ENCODE data around the gene TSPEAR.
"Not testable (repeated sequence)": the region's sequence is repeated elsewhere in the genome, so short reads cannot be mapped to it uniquely, and the experiment has no call there.

TSPEAR gene

DNA sequence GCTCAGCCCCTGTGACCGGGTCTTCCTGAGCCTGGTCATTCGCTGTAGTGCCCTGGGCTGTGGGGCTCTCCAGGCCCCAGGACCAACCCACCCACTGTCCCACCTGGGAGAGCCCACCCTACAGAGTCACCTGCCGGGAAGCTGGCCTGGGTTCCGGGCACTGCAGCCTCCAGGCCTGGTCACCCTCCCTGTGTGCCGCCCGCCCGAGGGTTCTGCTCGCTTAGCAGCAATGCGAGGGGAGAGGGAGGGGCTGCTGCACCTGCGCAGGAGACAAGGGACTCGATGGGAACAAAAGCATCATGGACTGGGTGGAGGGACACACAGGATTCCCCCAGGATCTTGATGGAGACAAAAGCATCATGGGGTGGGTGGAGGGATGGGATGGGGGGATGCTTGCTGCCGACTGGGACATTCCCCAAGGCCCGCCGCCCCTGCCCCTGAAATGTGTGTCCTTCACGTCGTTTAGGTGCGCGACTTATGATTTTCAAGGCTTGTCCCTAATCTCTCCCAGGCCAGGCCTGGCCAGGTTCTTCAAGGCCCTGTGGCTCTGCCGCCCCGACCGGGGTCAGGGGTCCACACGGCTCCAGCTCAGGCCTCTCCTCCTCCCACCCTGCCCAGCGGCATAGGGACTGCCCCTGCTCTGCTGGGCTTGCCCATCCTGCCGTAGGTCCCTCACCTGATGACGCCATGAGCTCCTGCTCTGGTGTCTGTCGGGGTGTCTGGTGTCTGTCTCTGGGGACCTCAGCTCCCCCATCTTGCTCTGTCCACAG is 97.8 kb downstream of the TSPEAR start:
- no peak for DNase-seq (ENCODE audit: extremely low read depth, insufficient read length)
- TF ChIP-seq, protein P1, sequence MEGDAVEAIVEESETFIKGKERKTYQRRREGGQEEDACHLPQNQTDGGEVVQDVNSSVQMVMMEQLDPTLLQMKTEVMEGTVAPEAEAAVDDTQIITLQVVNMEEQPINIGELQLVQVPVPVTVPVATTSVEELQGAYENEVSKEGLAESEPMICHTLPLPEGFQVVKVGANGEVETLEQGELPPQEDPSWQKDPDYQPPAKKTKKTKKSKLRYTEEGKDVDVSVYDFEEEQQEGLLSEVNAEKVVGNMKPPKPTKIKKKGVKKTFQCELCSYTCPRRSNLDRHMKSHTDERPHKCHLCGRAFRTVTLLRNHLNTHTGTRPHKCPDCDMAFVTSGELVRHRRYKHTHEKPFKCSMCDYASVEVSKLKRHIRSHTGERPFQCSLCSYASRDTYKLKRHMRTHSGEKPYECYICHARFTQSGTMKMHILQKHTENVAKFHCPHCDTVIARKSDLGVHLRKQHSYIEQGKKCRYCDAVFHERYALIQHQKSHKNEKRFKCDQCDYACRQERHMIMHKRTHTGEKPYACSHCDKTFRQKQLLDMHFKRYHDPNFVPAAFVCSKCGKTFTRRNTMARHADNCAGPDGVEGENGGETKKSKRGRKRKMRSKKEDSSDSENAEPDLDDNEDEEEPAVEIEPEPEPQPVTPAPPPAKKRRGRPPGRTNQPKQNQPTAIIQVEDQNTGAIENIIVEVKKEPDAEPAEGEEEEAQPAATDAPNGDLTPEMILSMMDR (IDR thresholded peaks at IDR 0.05; ENCODE audit: insufficient read depth, low read length, poor library complexity, severe bottlenecking), result no peak
- Histone ChIP-seq H3K36me3 (ENCODE audit: control insufficient read depth, insufficient read depth, low read length) (no peaks in the 10 kb centered on the region), H3K27me3 (replicated peaks; ENCODE audit: control insufficient read depth, insufficient read depth, low read length) (no peaks in the 10 kb centered on the region), H3K4me3 (replicated peaks; ENCODE audit: low read depth, low read length) (no peak overlapping the region)

DNA sequence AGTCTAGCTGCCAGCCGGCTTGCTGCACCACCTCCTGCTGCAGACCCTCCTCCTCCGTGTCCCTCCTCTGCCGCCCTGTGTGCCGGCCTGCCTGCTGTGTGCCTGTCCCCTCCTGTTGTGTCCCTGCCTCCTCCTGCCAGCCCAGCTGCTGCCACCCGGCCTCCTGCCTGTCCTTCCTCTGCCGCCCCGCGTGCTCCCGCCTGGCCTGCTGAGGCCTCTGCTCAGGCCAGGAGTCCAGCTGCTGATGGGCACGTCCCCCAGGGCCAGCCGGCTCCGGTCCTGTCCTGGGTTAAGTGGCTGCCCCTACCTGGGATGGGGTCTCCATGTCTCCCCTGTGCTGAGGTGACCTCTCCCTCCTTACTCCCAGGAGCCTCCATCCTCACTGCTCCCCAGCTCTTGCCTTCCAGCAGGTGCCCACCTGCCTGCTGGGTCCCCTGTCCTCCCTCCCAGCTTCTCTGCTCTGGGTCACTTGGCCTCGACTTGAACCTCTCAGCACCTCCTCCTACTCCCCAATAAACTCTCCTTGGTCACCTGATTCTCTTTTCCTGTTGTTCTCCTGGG is 98.6 kb downstream of the TSPEAR start:
- H3K27me3 ChIP-seq (replicated peaks; ENCODE audit: control insufficient read depth, insufficient read depth, low read length), result no peaks in the 10 kb centered on the region
- no peak for DNase-seq (ENCODE audit: extremely low read depth, insufficient read length)
- H3K4me3 ChIP-seq (replicated peaks; ENCODE audit: low read depth, low read length), result no peak overlapping the region
- TF ChIP-seq, protein P1 (IDR thresholded peaks at IDR 0.05; ENCODE audit: insufficient read depth, low read length, poor library complexity, severe bottlenecking), result no peak
- H3K36me3 ChIP-seq (ENCODE audit: control insufficient read depth, insufficient read depth, low read length), result no peaks in the 10 kb centered on the region

DNA sequence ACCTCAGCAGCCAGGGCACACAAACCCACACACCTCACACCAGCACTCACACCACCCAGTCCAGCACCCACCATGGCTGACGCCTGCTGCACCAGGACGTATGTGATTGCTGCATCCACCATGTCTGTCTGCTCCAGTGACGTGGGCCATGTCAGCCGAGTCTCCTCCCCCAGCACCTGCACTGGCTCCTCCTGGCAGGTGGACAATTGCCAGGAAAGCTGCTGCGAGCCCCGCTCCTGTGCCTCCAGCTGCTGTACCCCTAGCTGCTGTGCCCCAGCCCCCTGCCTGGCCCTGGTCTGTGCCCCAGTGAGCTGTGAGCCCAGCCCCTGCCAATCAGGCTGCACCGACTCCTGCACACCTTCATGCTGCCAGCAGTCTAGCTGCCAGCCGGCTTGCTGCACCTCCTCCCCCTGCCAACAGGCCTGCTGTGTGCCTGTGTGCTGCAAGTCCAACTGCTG is 99.3 kb downstream of the TSPEAR start, which contains the start of gene KRTAP10-8:
TSS of gene KRTAP10-8 (plus strand) at position 51 of the 458 bp plus-strand sequence. CDS start at position 73, 22 bp downstream.
- no peaks in the 10 kb centered on the region for H3K36me3 ChIP-seq (ENCODE audit: control insufficient read depth, insufficient read depth, low read length)
- TF ChIP-seq, protein P1 (IDR thresholded peaks at IDR 0.05; ENCODE audit: insufficient read depth, low read length, poor library complexity, severe bottlenecking), result no peak
- no peak within 1 kb of the TSS for H3K4me3 ChIP-seq (replicated peaks; ENCODE audit: low read depth, low read length)
- no peaks in the 10 kb centered on the region for H3K27me3 ChIP-seq (replicated peaks; ENCODE audit: control insufficient read depth, insufficient read depth, low read length)
- DNase-seq (ENCODE audit: extremely low read depth, insufficient read length), result no peak

DNA sequence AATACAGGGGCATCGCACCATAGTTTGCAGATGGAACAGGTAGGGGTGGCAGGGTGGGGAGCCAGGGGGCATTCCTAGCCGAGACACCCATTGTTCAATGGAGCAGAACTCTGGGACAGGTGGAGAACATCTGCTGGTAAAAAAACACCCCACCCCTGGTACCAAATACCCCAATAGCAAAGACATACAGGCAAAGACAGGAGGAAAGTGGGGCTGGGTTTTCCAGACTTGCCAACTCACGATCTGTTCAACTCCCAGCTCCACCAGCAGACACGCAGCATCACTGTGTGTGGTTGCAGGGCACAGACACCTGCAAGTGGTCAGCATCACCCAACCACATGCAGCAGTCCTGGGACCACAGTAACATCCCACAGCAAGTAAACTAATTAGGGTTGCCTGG is 99.8 kb downstream of the TSPEAR start:
- no peak overlapping the region for H3K4me3 ChIP-seq (replicated peaks; ENCODE audit: low read depth, low read length)
- DNase-seq (ENCODE audit: extremely low read depth, insufficient read length), result no peak
- no peaks in the 10 kb centered on the region for H3K27me3 ChIP-seq (replicated peaks; ENCODE audit: control insufficient read depth, insufficient read depth, low read length)
- TF ChIP-seq, protein P1 (IDR thresholded peaks at IDR 0.05; ENCODE audit: insufficient read depth, low read length, poor library complexity, severe bottlenecking), result no peak
- no peaks in the 10 kb centered on the region for H3K36me3 ChIP-seq (ENCODE audit: control insufficient read depth, insufficient read depth, low read length)

DNA sequence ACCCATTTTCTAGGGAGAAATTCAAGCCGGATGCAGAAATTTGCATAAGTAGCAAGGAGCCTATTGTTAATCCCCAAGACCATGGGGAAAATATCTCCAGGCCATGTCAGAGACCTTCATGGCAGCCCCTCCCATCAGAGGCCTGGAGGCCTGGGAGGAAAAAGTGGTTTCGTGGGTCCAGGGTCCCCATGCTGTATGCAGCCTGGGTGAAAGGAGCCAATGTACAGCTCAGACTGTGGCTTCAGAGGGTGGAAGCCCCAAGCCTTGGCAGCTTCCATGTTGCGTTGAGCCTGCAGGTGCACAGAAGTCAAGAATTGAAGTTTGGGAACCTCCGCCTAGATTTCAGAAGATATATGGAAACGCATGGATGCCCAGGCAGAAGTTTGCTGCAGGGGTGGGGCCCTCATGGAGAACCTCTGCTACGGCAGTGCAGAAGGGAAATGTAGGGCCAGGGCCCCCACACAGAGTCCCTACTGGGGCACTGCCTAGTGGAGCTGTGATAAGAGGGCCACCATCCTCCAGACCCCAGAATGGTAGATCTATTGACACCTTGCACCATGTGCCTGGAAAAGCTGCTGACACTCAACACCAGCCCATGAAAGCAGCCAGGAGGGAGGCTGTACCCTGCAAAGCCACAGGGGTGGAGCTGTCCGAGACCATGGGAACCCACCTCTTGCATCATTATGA is 101.1 kb downstream of the TSPEAR start:
- not testable (repeated sequence) for H3K27me3 ChIP-seq (replicated peaks; ENCODE audit: control insufficient read depth, insufficient read depth, low read length); H3K36me3 ChIP-seq (ENCODE audit: control insufficient read depth, insufficient read depth, low read length); H3K4me3 ChIP-seq (replicated peaks; ENCODE audit: low read depth, low read length); DNase-seq (ENCODE audit: extremely low read depth, insufficient read length)

DNA sequence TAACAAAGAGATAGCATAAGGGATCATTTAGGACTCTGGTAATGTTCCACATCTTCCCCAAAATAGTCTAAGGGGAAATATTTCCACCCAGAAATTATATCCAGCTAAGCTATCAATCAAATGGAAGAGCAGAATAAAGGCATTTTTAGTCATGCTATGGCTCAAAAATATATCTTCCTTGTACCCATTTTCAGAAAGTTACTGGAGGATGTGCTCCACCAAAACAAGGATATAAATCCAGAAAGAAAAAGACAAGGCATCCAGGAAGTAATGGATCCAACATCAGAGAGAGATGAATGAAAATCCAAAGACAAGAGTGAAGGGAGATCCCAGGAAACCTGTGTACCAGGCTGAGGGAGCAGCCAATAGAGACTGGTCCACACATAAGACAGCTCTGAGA is 102.2 kb downstream of the TSPEAR start:
- TF ChIP-seq, protein P1 (IDR thresholded peaks at IDR 0.05; ENCODE audit: insufficient read depth, low read length, poor library complexity, severe bottlenecking), result no peak
- H3K4me3 ChIP-seq (replicated peaks; ENCODE audit: low read depth, low read length), result no peak overlapping the region
- no peaks in the 10 kb centered on the region for H3K36me3 ChIP-seq (ENCODE audit: control insufficient read depth, insufficient read depth, low read length)
- no peak for DNase-seq (ENCODE audit: extremely low read depth, insufficient read length)
- no peaks in the 10 kb centered on the region for H3K27me3 ChIP-seq (replicated peaks; ENCODE audit: control insufficient read depth, insufficient read depth, low read length)

Data from GM06990 (cell line).